Muscle of back (tissue), 13 donors: ENCODE measurements around the gene OR4K14. TPM values are rescaled to one million over a fixed set of nuclear protein-coding genes. Genes with fewer than 3 reads are reported as not detected.
"Not testable (repeated sequence)": the region's sequence is repeated elsewhere in the genome, so short reads cannot be mapped to it uniquely, and the experiment has no call there.

Experiments
- DNase-seq, 3 donors: peaks; one replicate each; pipeline versions ENCODE4 v3.0.0 to v3.0.0-alpha.2; 2013
- long read RNA-seq, 9 donors: transcript quantifications; one replicate each; lab custom pipeline, GENCODE V29; 2026
- polyA plus RNA-seq, 10 donors: library from polyadenylated mRNA; unstranded; fragments of 120-200 nt; gene quantifications; one replicate each; pipeline ENCODE4 v1.2.1, GENCODE V29; 2013; ENCODE audit not compliant: insufficient read length in 10 of 10

The OR4K14 gene
- polyA plus RNA-seq = not detected
- long read RNA-seq, donor 1 = 0 reads
- long read RNA-seq, donor 2 = 0 reads
- long read RNA-seq, donor 3 = 0 reads
- long read RNA-seq, donor 4 = 0 reads
- long read RNA-seq, donor 5 = 0 reads
- long read RNA-seq, donor 6 = 0 reads
- long read RNA-seq, donor 7 = 0 reads
- long read RNA-seq, donor 8 = 0 reads
- long read RNA-seq, donor 9 = 0 reads

GRCh38 chr14:20019257-20019865 is at the start of gene OR4K14:
Gene OR4K14 (minus strand): TSS chr14:20019307. CDS start chr14:20015193, 4,114 bp downstream.
- no peak for DNase-seq

- no peak for DNase-seq
Observed at GRCh38 chr14:20059745-20060144, 40.6 kb upstream of the OR4K14 start, which contains the start of gene OR4L1. Gene OR4L1 (plus strand): TSS chr14:20060045. CDS start chr14:20060045, 0 bp downstream.

GRCh38 chr14:20048202-20048601 is 29.1 kb upstream of the OR4K14 start:
- DNase-seq = no peak

- no peak for DNase-seq
Observed at GRCh38 chr14:20044243-20044642, 25.1 kb upstream of the OR4K14 start.

GRCh38 chr14:20035938-20036337 is 16.8 kb upstream of the OR4K14 start, which contains the start of gene OR4K13:
Gene OR4K13 (minus strand): TSS chr14:20036038. CDS start chr14:20034758, 1,280 bp downstream.
- no peak for DNase-seq

GRCh38 chr14:20035449-20035848 is 16.3 kb upstream of the OR4K14 start:
- no peak for DNase-seq

- DNase-seq = no peak
Observed at GRCh38 chr14:20031058-20031457, 12.0 kb upstream of the OR4K14 start.

- DNase-seq = no peak
Observed at GRCh38 chr14:20008156-20008555, 11.0 kb downstream of the OR4K14 start.

GRCh38 chr14:20002319-20002718 is 16.8 kb downstream of the OR4K14 start:
- no peak for DNase-seq

GRCh38 chr14:20001863-20002262 is 17.2 kb downstream of the OR4K14 start, which contains the start of gene OR4Q2:
Gene OR4Q2 (plus strand): TSS chr14:20002163.
- no peak for DNase-seq

- DNase-seq = no peak
Observed at GRCh38 chr14:19993438-19993837, 25.7 kb downstream of the OR4K14 start.

- DNase-seq = no peak
Observed at GRCh38 chr14:19975291-19975690, 43.8 kb downstream of the OR4K14 start, which contains the start of gene OR4K15. Gene OR4K15 (plus strand): TSS chr14:19975591. CDS start chr14:19975591, 0 bp downstream.

GRCh38 chr14:19974844-19975243 is 44.3 kb downstream of the OR4K14 start:
- DNase-seq = no peak

GRCh38 chr14:19969735-19970134 is 49.4 kb downstream of the OR4K14 start:
- DNase-seq = not testable (repeated sequence)

Other genes with a start within 250 kb of the OR4K14 start
- gene OR4M1, start 245.8 kb downstream of the OR4K14 start, polyA plus RNA-seq = not detected
- not detected for gene OR4N2, start 215.5 kb downstream of the OR4K14 start, polyA plus RNA-seq
- gene OR4K2, start 144.2 kb downstream of the OR4K14 start, polyA plus RNA-seq = not detected
- not detected for gene OR4K5, start 98.7 kb downstream of the OR4K14 start, polyA plus RNA-seq
- gene OR4K1, start 88.4 kb downstream of the OR4K14 start, polyA plus RNA-seq = not detected
- gene OR4K15, start 43.7 kb downstream of the OR4K14 start, polyA plus RNA-seq = not detected
- gene OR4Q2, start 17.1 kb downstream of the OR4K14 start, polyA plus RNA-seq = not detected
- under 1 TPM in 2 of 10 donors, not detected in 8; 0.03 to 0.04 TPM for gene OR4K13, start 16.7 kb upstream of the OR4K14 start, polyA plus RNA-seq
- not detected for gene OR4L1, start 40.7 kb upstream of the OR4K14 start, polyA plus RNA-seq
- gene OR4K17, start 91.4 kb upstream of the OR4K14 start, polyA plus RNA-seq = under 1 TPM in 7 of 10 donors, not detected in 3; 0.03 to 0.12 (median 0.05) TPM
- gene OR4N5, start 119.5 kb upstream of the OR4K14 start, polyA plus RNA-seq = not detected
- not detected for gene OR11G2, start 171.6 kb upstream of the OR4K14 start, polyA plus RNA-seq
- not detected for gene OR11H6, start 204.4 kb upstream of the OR4K14 start, polyA plus RNA-seq
- gene OR11H7, start 209.7 kb upstream of the OR4K14 start, polyA plus RNA-seq = under 1 TPM in 5 of 10 donors, not detected in 5; 0.13 to 0.68 (median 0.30) TPM
- gene OR11H4, start 220.0 kb upstream of the OR4K14 start, polyA plus RNA-seq = not detected